NCI-H1048 (cell line): Measurements from ENCODE around the gene MYG1.
A peak's percentile ranks its signal among the peaks of the same experiment; 100 is the strongest.
"Not testable (repeated sequence)": the region's sequence is repeated elsewhere in the genome, so short reads cannot be mapped to it uniquely, and the experiment has no call there.

Experiments used
- DNase-seq: peaks from one replicate; lab custom pipeline; 2025; lab: John Stamatoyannopoulos, UW

Gene MYG1

GRCh38 chr12:53287741-53288216 lies 11.7 kb upstream of the MYG1 start:
- no peak for DNase-seq

GRCh38 chr12:53288322-53288721 lies 11.2 kb upstream of the MYG1 start:
- no peak for DNase-seq

DNA sequence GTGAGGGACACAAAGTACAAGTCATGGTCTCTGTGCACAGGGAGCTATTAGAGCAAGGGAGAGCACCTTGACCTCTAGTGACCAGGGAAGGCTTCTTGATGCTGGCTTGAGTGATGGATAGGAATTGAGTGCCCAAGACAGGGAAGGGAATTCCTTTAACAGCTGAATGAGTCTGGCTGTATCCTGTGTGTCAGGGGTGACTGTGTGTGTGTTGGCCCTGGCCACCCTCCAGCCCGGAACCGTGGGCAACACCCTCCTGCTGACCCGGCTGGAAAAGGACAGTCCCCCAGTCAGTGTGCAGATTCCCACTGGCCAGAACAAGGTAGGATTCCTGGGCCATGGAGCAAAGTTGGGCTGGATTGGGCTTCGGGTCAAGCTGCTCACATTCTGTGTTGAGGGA lies 9.6 kb upstream of the MYG1 start:
- no peak for DNase-seq

DNA sequence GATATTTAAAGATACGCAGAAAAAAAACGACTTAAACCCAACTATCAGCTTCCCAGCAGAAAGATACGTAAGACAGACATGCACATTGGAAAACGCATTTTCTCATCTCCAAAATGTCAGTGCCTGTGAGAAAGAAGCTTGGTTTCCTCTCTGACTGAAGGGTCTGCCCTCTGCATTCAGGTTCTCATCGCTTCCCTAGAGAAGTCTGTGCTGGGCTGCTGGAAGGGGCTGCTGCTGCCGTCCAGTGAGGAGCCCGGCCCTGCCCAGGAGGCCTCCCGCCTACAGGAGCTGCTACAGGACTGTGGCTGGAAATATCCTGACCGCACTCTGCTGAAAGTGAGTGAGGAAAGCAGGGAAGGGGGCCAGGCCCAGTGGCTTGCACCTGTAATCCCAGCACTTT lies 8.8 kb upstream of the MYG1 start:
- no peak for DNase-seq

- no peak for DNase-seq
These were observed 7.1 kb upstream of the MYG1 start for GRCh38 chr12:53292426-53292825.

- DNase-seq = peak; percentile 71
These were observed 4.2 kb upstream of the MYG1 start, which contains the start of gene PFDN5 for GRCh38 chr12:53295070-53295890. Gene PFDN5, plus strand, starts transcription at chr12:53295542. Its CDS starts 26 bp downstream, at chr12:53295568.

- no peak for DNase-seq
These were observed 3.6 kb upstream of the MYG1 start for GRCh38 chr12:53295891-53296219.

- DNase-seq = not testable (repeated sequence)
These were observed 2.4 kb upstream of the MYG1 start for GRCh38 chr12:53297106-53297505.

DNA sequence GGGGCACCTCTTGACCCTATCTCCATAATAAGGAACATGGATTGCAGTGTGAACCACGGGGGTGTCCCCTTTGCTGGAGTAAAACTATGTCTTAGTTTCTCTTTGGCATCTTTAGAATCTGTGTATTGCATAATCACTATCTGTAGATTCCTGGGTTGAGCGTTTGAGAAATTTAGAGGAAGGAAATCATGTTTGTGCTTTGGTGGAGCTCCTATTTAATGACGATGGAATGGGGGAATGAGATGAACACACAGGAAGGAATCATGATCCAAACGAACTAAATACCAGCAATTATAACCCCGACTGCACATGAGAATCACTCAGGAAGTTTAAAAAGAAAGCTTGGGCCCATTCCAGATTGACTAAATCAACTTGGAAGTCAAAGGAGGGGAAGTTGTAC lies 1.3 kb upstream of the MYG1 start:
- no peak for DNase-seq

DNA sequence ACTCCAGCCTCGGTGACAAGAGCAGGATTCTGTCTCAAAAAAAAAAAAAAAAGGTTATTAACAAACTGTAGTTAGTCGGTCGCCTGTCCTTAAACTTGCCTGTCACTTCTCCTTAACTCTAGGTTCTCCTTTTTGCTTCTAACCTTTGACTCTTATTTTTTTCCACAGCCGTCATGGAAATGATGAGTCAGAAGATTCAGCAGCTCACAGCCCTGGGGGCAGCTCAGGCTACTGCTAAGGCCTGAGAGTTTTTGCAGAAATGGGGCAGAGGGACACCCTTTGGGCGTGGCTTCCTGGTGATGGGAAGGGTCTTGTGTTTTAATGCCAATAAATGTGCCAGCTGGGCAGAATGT lies 418 bp upstream of the MYG1 start:
- no peak for DNase-seq

GRCh38 chr12:53300187-53300586 lies 692 bp downstream of the MYG1 start:
- no peak for DNase-seq

DNA sequence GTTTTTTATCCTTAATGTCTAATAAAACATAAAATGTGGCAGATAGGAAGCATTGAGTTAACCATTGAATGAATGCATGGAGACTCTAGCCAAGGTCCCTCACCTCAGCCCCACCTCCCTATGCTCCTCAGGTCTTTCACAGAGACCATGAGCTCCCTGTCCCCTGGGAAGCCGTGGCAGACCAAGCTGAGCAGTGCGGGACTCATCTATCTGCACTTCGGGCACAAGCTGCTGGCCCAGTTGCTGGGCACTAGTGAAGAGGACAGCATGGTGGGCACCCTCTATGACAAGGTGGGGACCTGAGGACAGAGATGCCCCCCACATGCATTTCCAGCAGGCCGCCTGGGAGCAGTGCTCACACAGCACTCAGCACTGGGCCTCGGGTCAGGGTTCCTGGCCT lies 3.4 kb downstream of the MYG1 start:
- DNase-seq = no peak

DNA sequence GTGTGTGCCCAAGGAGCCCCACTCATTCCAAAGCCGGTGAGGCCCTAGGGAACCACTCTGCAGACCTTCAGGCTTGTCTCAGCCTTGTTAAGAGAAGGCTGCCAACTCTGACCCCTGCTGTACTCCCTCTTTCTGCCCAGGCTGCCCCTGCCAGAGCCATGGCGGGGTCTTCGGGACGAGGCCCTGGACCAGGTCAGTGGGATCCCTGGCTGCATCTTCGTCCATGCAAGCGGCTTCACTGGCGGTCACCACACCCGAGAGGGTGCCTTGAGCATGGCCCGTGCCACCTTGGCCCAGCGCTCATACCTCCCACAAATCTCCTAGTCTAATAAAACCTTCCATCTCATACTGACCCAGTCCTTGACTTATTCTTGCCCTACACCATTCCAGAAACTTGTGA lies 7.3 kb downstream of the MYG1 start:
- DNase-seq = no peak

DNA sequence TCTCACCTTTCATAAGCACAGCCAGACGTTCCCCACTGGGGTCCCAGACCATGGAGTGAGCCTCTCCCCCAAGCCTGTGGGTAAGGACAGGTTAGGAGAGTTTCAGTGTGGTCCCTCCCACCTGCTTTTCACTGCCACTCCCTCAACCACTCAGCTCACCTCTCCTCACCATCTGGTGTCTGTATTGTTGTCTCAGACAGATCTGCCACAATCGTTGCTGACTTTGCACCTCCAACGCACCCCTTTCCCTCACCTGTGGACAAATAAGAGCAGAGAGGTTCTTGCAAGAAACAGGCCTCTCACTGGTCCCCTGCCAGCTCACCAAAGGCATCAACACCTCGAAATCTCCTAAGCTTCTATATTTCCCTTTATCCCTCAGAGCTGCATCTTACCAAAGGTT lies 8.8 kb downstream of the MYG1 start:
- DNase-seq = no peak

DNA sequence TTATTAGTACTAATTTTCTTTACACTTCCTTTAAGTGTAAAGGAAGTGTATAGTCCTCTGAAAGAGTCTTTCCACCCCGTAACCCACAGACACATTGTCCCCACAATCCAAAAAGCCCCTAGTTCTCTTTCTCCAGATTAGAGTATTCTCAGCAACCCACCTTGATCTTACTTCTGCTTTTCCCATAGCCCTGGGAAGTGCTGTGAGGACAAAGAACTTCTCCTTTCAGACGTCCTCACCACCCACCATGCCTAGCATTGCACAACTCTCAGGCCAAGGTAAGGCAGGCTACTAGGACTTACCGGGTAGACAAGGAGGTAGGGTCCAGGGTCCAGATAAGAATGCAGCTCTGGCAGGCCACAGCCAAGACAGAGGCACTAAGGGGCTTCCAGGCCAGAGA lies 14.5 kb downstream of the MYG1 start:
- DNase-seq = no peak

DNA sequence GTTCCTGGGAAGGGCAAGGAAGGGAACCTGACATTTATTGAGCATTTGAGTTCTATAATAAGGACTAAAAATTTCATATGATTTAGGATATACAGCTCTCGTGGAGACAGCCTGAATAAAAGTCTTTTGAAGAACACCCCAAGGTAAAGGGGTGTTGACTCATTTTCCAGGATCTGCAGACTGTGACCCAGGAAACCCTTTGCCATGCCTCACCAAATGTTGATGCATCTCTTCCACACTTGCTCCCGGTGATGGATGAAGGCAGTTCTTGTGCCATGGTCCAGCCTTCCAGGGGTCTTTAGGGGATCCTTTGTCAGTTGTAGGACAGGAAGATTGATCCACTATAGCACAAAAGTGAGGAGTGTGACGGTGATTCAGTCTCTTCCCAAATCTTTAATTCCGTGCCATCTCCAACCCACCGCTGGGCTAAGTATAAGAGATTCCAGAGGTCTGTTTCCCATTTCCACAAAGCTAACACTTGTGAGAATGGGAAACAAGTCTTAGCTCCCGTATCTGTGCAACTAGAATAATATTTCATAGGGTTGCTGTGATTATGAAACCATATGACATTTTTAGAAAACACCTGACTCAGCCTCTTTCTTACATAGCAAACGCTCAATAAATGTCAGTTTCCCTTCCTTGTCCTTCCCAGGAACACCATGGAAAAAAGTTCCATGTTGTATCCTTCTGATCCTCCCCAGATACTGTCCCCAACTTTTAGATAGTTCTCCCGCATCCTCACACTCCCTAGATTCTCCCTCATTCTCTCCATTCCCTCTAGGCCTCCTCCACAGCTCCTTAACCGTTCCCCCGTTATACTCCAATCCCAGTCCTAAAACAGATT lies 21.1 kb downstream of the MYG1 start:
- DNase-seq = no peak

- no peak for DNase-seq
These were observed 24.8 kb downstream of the MYG1 start for GRCh38 chr12:53324113-53324778.

- peak; percentile 52 for DNase-seq
These were observed 25.4 kb downstream of the MYG1 start for GRCh38 chr12:53324779-53325510.

GRCh38 chr12:53325511-53326061 lies 26.1 kb downstream of the MYG1 start:
- no peak for DNase-seq

GRCh38 chr12:53326460-53327185 lies 27.1 kb downstream of the MYG1 start:
- DNase-seq = no peak

GRCh38 chr12:53327435-53328042 lies 28.0 kb downstream of the MYG1 start:
- no peak for DNase-seq
